ENCODE data around the gene MCM6.
A peak's percentile ranks its signal among the peaks of the same experiment; 100 is the strongest.
"Not testable (repeated sequence)": the region's sequence is repeated elsewhere in the genome, so short reads cannot be mapped to it uniquely, and the experiment has no call there.

Gene MCM6

DNA sequence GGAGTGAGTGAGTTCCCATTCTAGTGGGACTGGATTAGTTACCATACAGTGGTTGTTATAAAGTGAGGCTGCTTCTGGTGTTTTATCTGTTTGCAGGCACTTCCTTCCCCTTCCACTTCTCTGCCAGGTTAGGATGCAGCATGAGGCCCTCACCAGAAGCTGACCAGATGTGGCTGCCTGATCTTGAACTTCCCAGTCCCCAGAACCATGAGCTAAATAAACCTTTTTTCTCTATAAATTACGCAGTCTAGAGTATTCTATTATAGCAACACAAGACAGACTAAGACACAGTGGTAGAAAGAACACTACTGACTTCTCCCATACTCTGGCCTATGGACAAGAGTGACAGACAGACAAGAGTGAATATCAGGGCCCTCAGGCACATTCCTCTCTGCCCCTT lies 53.4 kb downstream of the MCM6 start:
- no peak for DNase-seq (ENCODE audit: low read depth in 4 of 4, low spot score in 1 of 4)

GRCh38 chr2:135821190-135821589 lies 55.1 kb downstream of the MCM6 start:
- DNase-seq (ENCODE audit: low read depth in 4 of 4, low spot score in 1 of 4): no peak

GRCh38 chr2:135820003-135820618 lies 56.1 kb downstream of the MCM6 start:
- peak; percentile 40 to 84 (median 63) for DNase-seq (ENCODE audit: low read depth in 4 of 4, low spot score in 1 of 4)

GRCh38 chr2:135818937-135819610 lies 57.2 kb downstream of the MCM6 start:
- DNase-seq (ENCODE audit: low read depth in 4 of 4, low spot score in 1 of 4): peak in 2 of 4 experiments; percentile 14 to 46

GRCh38 chr2:135817951-135818350 lies 58.3 kb downstream of the MCM6 start:
- DNase-seq (ENCODE audit: low read depth in 4 of 4, low spot score in 1 of 4): no peak

DNA sequence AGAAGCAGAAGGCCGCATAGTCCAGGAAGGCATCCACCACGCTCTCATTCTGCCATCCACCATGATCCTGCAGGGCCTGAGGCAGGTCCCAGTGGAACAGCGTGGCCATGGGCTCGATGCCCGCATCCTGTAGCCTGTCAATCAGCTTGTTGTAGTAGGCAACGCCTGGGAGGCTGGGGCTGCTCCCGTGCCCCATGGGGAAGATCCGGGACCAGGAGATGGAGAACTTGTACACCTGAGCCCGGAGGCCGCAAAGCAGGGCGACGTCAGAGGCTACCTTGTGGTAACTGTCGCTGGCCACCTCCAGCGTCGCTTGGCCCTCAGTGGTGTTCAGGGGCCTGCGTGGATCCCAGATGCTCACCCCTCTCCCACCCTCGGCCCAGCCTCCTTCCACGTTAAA lies 58.8 kb downstream of the MCM6 start:
- DNase-seq (ENCODE audit: low read depth in 4 of 4, low spot score in 1 of 4): no peak

DNA sequence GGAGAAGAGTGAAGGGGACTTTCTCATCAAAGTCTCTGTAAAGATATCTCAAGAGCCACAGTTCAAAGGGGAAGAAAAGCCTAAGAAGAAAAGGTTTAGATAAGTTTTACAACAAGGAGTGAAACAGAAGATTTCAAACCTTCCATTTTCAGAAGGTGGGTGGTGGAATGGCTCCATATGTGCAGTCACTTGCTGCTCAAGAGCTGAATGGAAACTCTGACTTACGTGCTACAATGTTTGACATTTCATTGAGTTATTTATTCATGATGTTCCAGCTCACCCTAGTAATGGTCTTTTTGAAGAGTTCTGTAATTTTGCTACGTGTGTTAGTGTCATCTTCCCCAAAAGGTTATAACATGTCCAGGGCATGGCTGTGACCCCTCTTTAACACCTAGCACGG lies 61.0 kb downstream of the MCM6 start:
- DNase-seq (ENCODE audit: low read depth in 4 of 4, low spot score in 1 of 4): no peak

DNA sequence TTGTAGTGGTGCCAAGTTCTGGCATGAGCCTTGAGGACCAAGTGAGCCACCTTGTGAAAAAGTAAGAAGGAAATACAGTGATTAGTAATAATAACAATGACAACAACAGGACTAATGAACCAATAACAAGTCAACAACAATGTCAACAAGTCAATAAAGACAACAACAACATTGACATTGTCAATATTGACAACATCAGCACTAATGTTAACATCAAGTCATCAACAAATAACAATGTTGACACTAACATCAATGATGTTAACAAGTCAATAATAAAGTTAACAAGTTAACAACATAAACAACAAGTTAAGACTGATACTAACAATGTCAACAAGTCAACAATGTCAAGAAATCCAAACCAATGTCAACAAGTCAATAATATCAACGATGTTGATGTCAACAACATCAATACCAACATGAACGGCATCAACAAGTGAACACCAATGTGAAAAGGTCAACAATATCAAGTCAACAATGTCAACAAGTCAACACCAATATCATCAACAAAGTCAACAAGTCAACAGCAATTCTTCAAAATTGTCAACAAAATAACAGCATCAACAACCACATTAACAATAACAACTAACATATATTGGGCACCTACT lies 63.2 kb downstream of the MCM6 start:
- DNase-seq (ENCODE audit: low read depth in 4 of 4, low spot score in 1 of 4): no peak

DNA sequence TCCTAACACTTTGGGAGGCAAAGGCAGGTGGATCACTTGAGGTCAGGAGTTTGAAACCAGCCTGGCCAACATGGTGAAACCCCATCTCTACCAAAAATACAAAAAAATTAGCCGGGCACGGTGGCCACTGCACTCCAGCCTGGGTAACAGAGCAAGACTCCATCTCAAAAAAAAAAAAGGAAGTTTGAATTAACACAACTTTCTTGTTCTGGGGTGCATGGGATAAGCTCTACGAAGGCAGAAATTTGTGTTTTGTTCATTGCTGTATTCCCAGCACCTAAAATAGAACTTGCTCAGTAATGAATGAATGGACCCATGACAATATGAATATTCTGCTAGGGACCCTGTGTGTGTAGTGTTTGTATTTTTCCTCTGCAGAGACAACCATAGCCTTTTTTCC lies 68.4 kb downstream of the MCM6 start:
- DNase-seq (ENCODE audit: low read depth in 4 of 4, low spot score in 1 of 4): not testable (repeated sequence)

GRCh38 chr2:135803278-135803677 lies 73.0 kb downstream of the MCM6 start:
- DNase-seq (ENCODE audit: low read depth in 4 of 4, low spot score in 1 of 4): no peak

DNA sequence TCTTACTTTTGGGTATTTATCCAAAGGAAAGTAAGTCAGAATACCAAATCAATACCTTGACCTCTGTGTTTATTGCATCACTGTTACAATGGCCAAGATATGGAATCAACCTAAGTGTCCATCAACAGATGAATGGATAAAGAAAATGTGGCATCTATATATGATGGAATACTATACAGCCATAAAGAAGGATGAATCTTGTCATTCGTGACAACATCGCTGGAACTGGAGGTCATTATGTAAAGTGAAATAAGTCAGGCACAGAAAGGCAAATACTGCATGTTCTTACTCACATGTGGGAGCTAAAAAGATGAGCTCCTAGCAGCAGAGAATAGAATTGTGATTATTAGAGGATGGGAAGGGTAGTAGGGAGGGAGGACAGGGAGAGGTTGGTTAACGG lies 73.9 kb downstream of the MCM6 start:
- no peak for DNase-seq (ENCODE audit: low read depth in 4 of 4, low spot score in 1 of 4)

GRCh38 chr2:135800513-135801460 lies 75.5 kb downstream of the MCM6 start:
- no peak for DNase-seq (ENCODE audit: low read depth in 4 of 4, low spot score in 1 of 4)

DNA sequence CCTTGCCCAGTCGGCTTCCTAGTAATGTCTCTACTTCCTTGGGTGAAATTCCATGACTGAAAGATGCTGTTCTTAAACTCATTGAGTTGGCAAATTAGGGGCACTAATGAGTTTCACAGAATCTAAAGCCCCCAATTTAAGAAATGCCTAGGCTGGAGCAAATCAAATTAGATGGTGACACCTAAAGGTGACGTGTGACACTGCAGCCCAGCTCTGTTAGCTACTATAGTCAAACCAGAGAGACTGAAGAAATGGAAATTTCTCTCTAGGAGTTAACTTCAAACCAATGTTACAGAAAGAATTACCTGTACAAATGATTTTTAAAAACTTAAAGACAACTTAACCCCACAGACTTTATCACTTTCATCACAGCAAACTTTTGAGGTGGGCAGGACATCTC lies 76.5 kb downstream of the MCM6 start:
- no peak for DNase-seq (ENCODE audit: low read depth in 4 of 4, low spot score in 1 of 4)

DNA sequence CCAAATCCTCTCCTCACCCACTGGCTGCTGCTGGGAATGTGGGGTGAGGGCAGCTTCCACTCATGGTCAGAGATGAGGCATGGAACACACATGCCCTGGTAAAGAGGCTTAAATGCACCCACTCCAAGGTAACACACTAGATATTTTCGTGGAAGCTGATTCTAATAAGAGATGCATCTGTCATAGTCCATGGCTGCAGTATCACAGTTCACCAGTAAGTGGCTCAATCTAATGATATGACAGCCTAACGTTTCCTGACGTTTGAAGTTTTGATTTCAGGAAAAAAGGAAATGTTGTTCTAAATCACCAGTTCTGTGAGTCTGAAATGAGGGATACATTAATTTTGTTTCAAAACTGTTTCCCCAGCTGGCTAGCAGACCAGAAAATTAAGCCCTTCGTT lies 77.5 kb downstream of the MCM6 start:
- no peak for DNase-seq (ENCODE audit: low read depth in 4 of 4, low spot score in 1 of 4)

GRCh38 chr2:135798275-135798705 lies 78.0 kb downstream of the MCM6 start:
- DNase-seq (ENCODE audit: low read depth in 4 of 4, low spot score in 1 of 4): no peak

DNA sequence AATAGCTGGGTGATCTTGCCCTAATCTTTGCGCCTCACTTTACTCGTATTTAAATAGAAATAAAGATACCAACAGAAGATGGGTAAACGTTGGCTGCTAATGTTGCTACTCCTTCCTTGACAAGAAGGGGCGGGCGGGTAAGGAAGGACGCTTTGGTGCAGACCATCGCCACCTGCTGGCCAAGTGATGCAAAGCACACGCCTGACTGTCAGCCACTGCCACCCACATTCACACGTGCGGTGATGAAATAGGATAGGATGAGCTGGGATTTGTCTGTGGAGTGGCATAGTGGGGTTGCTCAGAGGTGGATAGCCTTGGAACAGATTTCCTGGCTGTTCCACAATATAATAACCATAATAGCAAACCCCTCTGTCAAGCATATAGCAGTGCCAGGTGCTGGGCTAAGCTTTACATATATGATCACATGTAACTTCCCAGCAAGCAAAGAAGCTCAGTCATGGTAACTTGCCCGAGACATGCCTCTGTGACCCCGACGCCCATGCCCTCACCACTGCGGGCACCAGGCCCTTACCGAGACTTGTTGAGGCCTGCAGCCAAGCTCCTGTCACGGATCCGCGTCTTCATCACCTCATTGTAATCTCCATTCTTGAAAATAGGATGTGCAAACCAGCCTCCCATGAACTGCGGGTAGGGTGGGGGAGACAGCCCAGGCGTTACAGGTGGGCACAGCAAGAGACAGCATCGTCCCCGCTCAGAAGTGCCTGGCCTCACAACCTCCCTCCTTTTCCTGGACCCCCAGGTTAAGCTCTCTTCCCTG lies 78.6 kb downstream of the MCM6 start:
- DNase-seq (ENCODE audit: low read depth in 4 of 4, low spot score in 1 of 4): peak; percentile 61 to 75 (median 66)

GRCh38 chr2:135796606-135797005 lies 79.6 kb downstream of the MCM6 start:
- DNase-seq (ENCODE audit: low read depth in 4 of 4, low spot score in 1 of 4): no peak

DNA sequence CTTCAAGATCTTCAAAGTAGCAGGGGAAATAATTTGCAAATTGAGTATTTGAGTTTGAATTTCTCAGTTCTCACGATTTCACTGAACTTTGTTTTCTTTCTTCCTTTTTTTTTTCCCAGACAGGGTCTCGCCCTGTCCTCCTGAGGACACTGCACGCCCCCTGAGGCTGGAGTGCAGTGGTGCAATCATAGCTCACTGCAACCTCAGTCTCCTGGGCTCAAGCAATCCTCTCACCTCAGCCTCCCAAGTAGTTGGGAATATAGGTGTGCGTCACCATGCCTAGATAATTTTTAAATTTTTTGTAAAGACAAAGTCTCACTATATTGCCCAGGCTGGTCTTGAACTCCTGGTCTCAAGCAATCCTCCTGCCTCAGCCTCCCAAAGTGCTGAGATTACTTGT lies 80.6 kb downstream of the MCM6 start:
- not testable (repeated sequence) for DNase-seq (ENCODE audit: low read depth in 4 of 4, low spot score in 1 of 4)

GRCh38 chr2:135792401-135793150 lies 83.7 kb downstream of the MCM6 start:
- no peak for DNase-seq (ENCODE audit: low read depth in 4 of 4, low spot score in 1 of 4)

Data from stimulated activated CD4-positive, alpha-beta T cell treated with anti-CD3 and anti-CD28 coated beads, Interleukin-1b, Interleukin-23, amount 100 ng/mL, for 24 hours (primary cell).